ENCODE measurements around the gene SPSB2. TPM values are rescaled to one million over a fixed set of nuclear protein-coding genes. Genes with fewer than 3 reads are reported as not detected.
"Not testable (repeated sequence)": the region's sequence is repeated elsewhere in the genome, so short reads cannot be mapped to it uniquely, and the experiment has no call there.

The SPSB2 gene
- total RNA-seq, 4 donors from 2014 or later: 9.4 to 12.7 (median 11.8) TPM

DNA sequence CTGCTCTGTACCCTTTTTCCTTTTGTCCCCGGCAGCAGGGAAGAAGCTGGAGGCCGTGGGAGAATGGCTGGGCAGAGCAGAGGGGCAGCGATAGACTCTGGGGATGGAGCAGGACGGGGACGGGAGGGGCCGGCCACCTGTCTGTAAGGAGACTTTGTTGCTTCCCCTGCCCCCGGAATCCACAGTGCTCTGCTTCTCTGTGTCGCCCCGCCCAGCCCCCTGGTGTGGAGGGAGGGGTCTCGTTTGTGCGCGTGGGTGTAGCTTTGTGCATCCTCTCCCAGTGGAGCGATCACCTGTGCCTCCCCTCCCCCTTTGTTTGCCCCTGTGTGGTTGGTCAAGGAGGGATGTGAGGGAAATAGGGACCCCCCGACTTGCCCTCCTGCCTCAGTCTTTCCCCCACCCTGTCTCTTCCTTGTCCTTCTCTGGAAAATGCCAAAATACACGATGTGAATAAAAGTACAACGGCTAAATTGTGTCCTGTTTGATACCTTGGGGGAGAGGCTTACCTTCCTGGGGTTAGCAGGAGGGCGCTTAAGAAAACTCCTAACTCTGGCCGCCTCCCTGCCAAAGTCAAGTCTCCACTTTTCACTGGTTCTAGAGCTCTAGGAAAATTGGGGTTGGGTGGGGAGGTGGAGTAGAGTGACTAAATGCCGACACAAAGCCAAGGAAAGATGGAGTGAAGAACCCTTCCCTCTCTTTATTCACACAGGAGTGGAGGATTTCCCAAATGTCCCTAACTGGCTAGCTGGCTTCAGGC lies 6.8 kb downstream of the SPSB2 start:
- DNase-seq (ENCODE audit: low spot score in 2 of 2): no peak
- Histone ChIP-seq H3K4me1 (peaks cover 0 to 42% (median 23%) of the 10 kb centered on the region in 4 donors), H3K27me3 (no peaks in the 10 kb centered on the region), H3K9me3 (no peaks in the 10 kb centered on the region), H3K4me3 (peak overlapping the region; percentile 76 to 96 (median 94)), H3K27ac (peak overlapping the region; percentile 77 to 98 (median 96)), H3K36me3 (peaks cover 0 to 69% (median 9%) of the 10 kb centered on the region in 3 donors)
- TF ChIP-seq EP300 (IDR thresholded peaks at IDR 0.05): no peak
- TF ChIP-seq, protein P1, sequence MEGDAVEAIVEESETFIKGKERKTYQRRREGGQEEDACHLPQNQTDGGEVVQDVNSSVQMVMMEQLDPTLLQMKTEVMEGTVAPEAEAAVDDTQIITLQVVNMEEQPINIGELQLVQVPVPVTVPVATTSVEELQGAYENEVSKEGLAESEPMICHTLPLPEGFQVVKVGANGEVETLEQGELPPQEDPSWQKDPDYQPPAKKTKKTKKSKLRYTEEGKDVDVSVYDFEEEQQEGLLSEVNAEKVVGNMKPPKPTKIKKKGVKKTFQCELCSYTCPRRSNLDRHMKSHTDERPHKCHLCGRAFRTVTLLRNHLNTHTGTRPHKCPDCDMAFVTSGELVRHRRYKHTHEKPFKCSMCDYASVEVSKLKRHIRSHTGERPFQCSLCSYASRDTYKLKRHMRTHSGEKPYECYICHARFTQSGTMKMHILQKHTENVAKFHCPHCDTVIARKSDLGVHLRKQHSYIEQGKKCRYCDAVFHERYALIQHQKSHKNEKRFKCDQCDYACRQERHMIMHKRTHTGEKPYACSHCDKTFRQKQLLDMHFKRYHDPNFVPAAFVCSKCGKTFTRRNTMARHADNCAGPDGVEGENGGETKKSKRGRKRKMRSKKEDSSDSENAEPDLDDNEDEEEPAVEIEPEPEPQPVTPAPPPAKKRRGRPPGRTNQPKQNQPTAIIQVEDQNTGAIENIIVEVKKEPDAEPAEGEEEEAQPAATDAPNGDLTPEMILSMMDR (IDR thresholded peaks at IDR 0.05): no peak
- TF ChIP-seq POLR2A (IDR thresholded peaks at IDR 0.05): no peak
- 70 to 74% methylated on average over 18 to 19 of the region's 19 CpGs for WGBS, 2 donors

DNA sequence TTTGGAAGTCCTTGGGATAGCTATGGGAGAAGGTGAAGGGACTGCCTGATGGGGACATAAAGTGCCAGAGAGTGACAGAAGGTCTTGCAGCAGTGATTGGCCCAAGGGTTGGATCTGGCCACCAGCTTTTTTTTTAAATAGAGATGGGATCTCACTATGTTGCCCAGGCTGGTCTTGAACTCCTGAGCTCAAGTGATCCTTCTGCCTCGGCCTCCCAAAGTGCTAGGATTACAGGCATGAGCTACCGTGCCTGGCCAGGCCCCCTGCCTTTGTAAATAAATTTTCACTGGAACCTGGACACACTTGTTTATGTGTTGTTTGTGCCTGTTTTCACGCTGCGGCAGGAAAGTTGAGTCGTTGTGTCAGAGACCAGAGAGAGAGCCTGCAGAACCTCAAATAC lies 7.8 kb downstream of the SPSB2 start:
- DNase-seq (ENCODE audit: low spot score in 2 of 2); H3K27ac ChIP-seq; H3K9me3 ChIP-seq; H3K27me3 ChIP-seq; H3K4me3 ChIP-seq: not testable (repeated sequence)
- 90 to 93% methylated on average over 5 of the region's 5 CpGs for WGBS, 2 donors
- Histone ChIP-seq H3K36me3 (peaks cover 0 to 69% (median 17%) of the 10 kb centered on the region in 3 donors), H3K4me1 (peaks cover 0 to 32% (median 17%) of the 10 kb centered on the region in 4 donors)

DNA sequence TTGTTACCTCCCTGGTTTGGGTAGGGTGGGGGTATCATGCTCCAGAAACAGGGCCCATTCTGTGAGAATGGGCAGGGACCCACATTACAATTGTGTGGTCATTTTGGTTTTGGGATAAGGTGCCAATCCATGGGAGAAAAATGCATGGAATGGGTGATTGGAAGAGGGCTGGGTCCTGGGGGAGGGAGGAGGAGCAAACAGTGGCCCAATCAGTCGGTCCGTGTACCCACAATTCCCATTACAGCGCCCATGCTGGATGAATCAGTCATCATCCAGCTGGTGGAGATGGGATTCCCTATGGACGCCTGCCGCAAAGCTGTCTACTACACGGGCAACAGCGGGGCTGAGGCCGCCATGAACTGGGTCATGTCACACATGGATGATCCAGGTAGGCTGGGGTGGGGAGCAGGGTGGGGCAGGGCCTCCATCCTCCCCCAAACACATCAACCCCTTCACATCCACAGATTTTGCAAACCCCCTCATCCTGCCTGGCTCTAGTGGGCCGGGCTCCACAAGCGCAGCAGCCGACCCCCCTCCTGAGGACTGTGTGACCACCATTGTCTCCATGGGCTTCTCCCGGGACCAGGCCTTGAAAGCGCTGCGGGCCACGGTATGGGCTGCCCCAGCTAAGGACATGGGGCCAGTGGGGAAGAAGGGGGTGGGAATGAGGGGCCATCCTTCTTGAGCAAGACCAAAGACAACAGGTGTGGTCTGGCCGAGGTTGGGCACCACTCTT lies 9.3 kb downstream of the SPSB2 start:
- DNase-seq (ENCODE audit: low spot score in 2 of 2): no peak
- no peaks in the 10 kb centered on the region for H3K9me3 ChIP-seq
- H3K27ac ChIP-seq: no peak overlapping the region
- peaks cover 0 to 76% (median 26%) of the 10 kb centered on the region in 3 donors for H3K36me3 ChIP-seq
- TF ChIP-seq EP300 (IDR thresholded peaks at IDR 0.05) (no peak), POLR2A (IDR thresholded peaks at IDR 0.05) (no peak)
- TF ChIP-seq, protein P1 (IDR thresholded peaks at IDR 0.05): no peak
- no peak overlapping the region for H3K4me3 ChIP-seq
- peaks cover 0 to 17% (median 6%) of the 10 kb centered on the region in 4 donors for H3K4me1 ChIP-seq
- no peaks in the 10 kb centered on the region for H3K27me3 ChIP-seq
- WGBS, 2 donors: 87 to 91% methylated on average over 15 to 16 of the region's 16 CpGs

DNA sequence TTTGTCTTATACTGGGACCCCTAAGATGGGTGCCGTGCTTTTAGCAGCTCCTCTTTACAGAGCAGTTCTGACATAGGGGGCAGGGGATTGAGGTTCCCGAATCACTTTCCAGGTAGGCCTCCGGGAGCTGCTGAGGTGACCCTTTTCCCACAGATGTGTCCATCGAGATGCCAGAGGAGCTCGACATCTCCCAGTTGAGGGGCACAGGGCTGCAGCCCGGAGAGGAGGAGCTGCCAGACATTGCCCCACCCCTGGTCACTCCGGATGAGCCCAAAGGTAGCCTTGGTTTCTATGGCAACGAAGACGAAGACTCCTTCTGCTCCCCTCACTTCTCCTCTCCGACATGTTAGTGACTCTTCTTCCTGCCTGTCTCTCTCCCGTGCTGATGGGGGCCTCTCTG lies 10.1 kb downstream of the SPSB2 start:
- WGBS, 2 donors: 92 to 93% methylated on average over 8 to 11 of the region's 11 CpGs
- no peaks in the 10 kb centered on the region for H3K27me3 ChIP-seq
- DNase-seq (ENCODE audit: low spot score in 2 of 2): no peak
- peaks cover 0 to 83% (median 26%) of the 10 kb centered on the region in 3 donors for H3K36me3 ChIP-seq
- peaks cover 0 to 9% (median 0%) of the 10 kb centered on the region in 4 donors for H3K4me1 ChIP-seq
- H3K4me3 ChIP-seq: no peak overlapping the region
- H3K27ac ChIP-seq: no peak overlapping the region
- no peak for TF ChIP-seq EP300 (IDR thresholded peaks at IDR 0.05)
- no peak for TF ChIP-seq POLR2A (IDR thresholded peaks at IDR 0.05)
- TF ChIP-seq, protein P1 (IDR thresholded peaks at IDR 0.05): no peak
- H3K9me3 ChIP-seq: no peaks in the 10 kb centered on the region

DNA sequence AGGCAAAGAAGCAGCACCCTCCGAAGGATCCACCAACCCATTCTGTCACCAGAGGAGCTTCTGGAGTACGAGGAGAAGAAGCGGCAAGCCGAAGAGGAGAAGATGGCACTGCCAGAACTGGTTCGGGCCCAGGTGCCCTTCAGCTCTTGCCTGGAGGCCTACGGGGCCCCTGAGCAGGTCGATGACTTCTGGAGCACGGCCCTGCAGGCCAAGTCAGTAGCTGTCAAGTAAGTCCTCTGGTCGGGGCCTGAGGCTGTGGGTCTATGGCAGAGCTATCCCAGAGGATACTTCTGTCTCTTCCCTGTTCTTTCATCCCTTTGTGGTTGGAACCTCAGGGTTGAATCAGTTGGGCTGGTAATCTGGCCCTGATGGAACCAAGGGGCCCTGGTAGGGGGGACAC lies 11.7 kb downstream of the SPSB2 start:
- peaks cover 2 to 100% (median 28%) of the 10 kb centered on the region in 3 donors for H3K36me3 ChIP-seq
- TF ChIP-seq POLR2A (IDR thresholded peaks at IDR 0.05) (no peak), EP300 (IDR thresholded peaks at IDR 0.05) (no peak)
- TF ChIP-seq, protein P1 (IDR thresholded peaks at IDR 0.05): no peak

More for the DNA sequence above, 11.7 kb downstream of the SPSB2 start:
- no peaks in the 10 kb centered on the region for H3K9me3 ChIP-seq
- DNase-seq (ENCODE audit: low spot score in 2 of 2): no peak
- no peak overlapping the region for H3K4me3 ChIP-seq
- H3K27ac ChIP-seq: no peak overlapping the region
- peaks cover 0 to 2% (median 0%) of the 10 kb centered on the region in 4 donors for H3K4me1 ChIP-seq
- WGBS, 2 donors: 94 to 98% methylated on average over 8 to 9 of the region's 9 CpGs
- no peaks in the 10 kb centered on the region for H3K27me3 ChIP-seq

All from tibial nerve (tissue), 4 donors.